ENCODE results near the gene SLC30A3.

The SLC30A3 gene

GRCh38 chr2:27227501-27227900 is 35.3 kb downstream of the SLC30A3 start:
- no peak for DNase-seq (ENCODE audit: low read depth)

GRCh38 chr2:27225526-27225925 is 37.3 kb downstream of the SLC30A3 start:
- no peak for DNase-seq (ENCODE audit: low read depth)

- no peak for DNase-seq (ENCODE audit: low read depth)
Measured at GRCh38 chr2:27223416-27223815, 39.4 kb downstream of the SLC30A3 start.

- no peak for DNase-seq (ENCODE audit: low read depth)
Measured at GRCh38 chr2:27222407-27222806, 40.4 kb downstream of the SLC30A3 start.

- no peak for DNase-seq (ENCODE audit: low read depth)
Measured at GRCh38 chr2:27221166-27221565, 41.7 kb downstream of the SLC30A3 start.

GRCh38 chr2:27220091-27220490 is 42.8 kb downstream of the SLC30A3 start:
- no peak for DNase-seq (ENCODE audit: low read depth)

- DNase-seq (ENCODE audit: low read depth), result no peak
Measured at GRCh38 chr2:27219091-27219490, 43.8 kb downstream of the SLC30A3 start.

- no peak for DNase-seq (ENCODE audit: low read depth)
Measured at GRCh38 chr2:27218614-27219013, 44.2 kb downstream of the SLC30A3 start.

- peak; percentile 76 for DNase-seq (ENCODE audit: low read depth)
Measured at GRCh38 chr2:27217173-27218121, 45.4 kb downstream of the SLC30A3 start, which contains the start of gene CAD. TSS of gene CAD (plus strand) at chr2:27217369. CDS start at chr2:27217552, 183 bp downstream.

- no peak for DNase-seq (ENCODE audit: low read depth)
Measured at GRCh38 chr2:27216416-27217137, 46.3 kb downstream of the SLC30A3 start.

- no peak for DNase-seq (ENCODE audit: low read depth)
Measured at GRCh38 chr2:27214941-27215340, 47.9 kb downstream of the SLC30A3 start.

- no peak for DNase-seq (ENCODE audit: low read depth)
Measured at GRCh38 chr2:27212626-27213471, 50.0 kb downstream of the SLC30A3 start.

GRCh38 chr2:27211943-27212625 is 50.8 kb downstream of the SLC30A3 start, which contains the start of the genes ATRAID and SLC5A6:
TSS of gene ATRAID (plus strand) at chr2:27212041. CDS start at chr2:27212369, 328 bp downstream.
TSS of gene SLC5A6 (minus strand) at chr2:27212268. CDS start at chr2:27207650, 4,618 bp downstream.
- DNase-seq (ENCODE audit: low read depth), result peak; percentile 59

- no peak for DNase-seq (ENCODE audit: low read depth)
Measured at GRCh38 chr2:27211241-27211942, 51.5 kb downstream of the SLC30A3 start.

- no peak for DNase-seq (ENCODE audit: low read depth)
Measured at GRCh38 chr2:27209621-27210401, 53.0 kb downstream of the SLC30A3 start.

GRCh38 chr2:27208486-27209050 is 54.3 kb downstream of the SLC30A3 start:
- DNase-seq (ENCODE audit: low read depth), result no peak

- no peak for DNase-seq (ENCODE audit: low read depth)
Measured at GRCh38 chr2:27206346-27206745, 56.5 kb downstream of the SLC30A3 start.

GRCh38 chr2:27205206-27205605 is 57.6 kb downstream of the SLC30A3 start:
- DNase-seq (ENCODE audit: low read depth), result no peak

GRCh38 chr2:27204566-27204965 is 58.3 kb downstream of the SLC30A3 start:
- DNase-seq (ENCODE audit: low read depth), result no peak

All from HS-27A (cell line).